Transverse colon (tissue), 4 donors: ENCODE measurements around the gene TECPR2.

Experiments used
- POLR2AphosphoS5 ChIP-seq, 3 donors: sonication (generic); formaldehyde crosslinking; IDR thresholded peaks; one replicate each; pipeline ENCODE4 v1.6.1; 2016; ENCODE audit warnings: antibody characterized with exemption in 3 of 3
- TF ChIP-seq, protein P1 (sequence below), 5 experiments: fragments of 200-600 bp in 3 of 5; fragments of 450-650 bp in 2 of 5; sonication (generic) in 3 of 5; IDR thresholded peaks; 1 replicate in 2 of 5; 2 replicates in 3 of 5; pipeline ENCODE4 v1.5.1; 2016 to 2017; ENCODE audit warnings: antibody characterized with exemption in 5 of 5, inconsistent platforms in 3 of 5, mild to moderate bottlenecking in 2 of 5, moderate library complexity in 1 of 5

DNA sequence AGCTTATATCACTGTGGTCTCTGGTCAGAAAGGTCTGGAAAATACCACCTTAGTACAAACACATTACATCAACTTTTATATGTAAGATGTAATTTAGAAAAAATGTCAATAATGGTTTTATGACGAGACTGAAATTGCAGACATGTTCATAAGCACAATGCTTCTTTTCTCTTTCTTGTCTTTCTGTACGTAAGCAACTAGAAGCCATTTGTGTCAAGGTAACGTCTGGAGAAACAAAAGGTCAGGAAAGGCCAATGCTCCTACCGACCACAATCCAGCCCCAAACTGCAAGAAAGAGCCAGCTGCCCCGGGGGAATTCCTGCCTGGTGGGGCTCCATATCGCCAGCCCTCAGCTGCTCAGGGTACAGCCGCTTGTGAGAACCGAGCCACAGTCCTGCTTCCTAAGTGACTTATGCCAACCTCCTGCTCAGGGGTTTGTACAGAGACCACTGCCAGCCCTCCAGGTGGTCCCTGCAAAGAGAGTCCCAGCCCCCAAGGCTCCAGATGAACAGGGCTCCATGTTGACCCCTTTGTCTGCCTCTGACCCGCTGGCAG is 36.9 kb upstream of the TECPR2 start:
- TF ChIP-seq, protein P1, sequence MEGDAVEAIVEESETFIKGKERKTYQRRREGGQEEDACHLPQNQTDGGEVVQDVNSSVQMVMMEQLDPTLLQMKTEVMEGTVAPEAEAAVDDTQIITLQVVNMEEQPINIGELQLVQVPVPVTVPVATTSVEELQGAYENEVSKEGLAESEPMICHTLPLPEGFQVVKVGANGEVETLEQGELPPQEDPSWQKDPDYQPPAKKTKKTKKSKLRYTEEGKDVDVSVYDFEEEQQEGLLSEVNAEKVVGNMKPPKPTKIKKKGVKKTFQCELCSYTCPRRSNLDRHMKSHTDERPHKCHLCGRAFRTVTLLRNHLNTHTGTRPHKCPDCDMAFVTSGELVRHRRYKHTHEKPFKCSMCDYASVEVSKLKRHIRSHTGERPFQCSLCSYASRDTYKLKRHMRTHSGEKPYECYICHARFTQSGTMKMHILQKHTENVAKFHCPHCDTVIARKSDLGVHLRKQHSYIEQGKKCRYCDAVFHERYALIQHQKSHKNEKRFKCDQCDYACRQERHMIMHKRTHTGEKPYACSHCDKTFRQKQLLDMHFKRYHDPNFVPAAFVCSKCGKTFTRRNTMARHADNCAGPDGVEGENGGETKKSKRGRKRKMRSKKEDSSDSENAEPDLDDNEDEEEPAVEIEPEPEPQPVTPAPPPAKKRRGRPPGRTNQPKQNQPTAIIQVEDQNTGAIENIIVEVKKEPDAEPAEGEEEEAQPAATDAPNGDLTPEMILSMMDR (IDR thresholded peaks at IDR 0.05), result no peak
- no peak for TF ChIP-seq POLR2AphosphoS5 (IDR thresholded peaks at IDR 0.05)
